ENCODE measurements around the gene COP1.
"Not testable (repeated sequence)": the region's sequence is repeated elsewhere in the genome, so short reads cannot be mapped to it uniquely, and the experiment has no call there.

COP1 gene

DNA sequence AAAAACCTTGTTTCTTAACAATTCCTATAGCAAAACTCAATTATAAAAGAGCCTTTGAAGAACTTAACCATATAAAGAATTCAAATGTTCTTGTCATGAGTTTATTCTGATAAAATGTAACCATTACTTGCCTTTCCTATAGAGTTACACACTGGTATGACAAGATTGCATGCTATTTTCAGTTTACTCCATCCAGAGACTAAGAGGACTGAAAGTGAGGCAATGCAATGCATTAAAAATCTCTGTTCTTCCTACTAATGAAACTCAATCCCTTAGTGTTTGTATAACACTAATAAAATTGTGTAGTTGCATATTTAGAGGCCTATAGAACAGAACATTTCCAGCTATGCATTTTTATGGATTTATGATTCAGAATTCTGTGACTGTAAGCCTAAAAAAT lies 88.1 kb downstream of the COP1 start:
- DNase-seq: no peak

DNA sequence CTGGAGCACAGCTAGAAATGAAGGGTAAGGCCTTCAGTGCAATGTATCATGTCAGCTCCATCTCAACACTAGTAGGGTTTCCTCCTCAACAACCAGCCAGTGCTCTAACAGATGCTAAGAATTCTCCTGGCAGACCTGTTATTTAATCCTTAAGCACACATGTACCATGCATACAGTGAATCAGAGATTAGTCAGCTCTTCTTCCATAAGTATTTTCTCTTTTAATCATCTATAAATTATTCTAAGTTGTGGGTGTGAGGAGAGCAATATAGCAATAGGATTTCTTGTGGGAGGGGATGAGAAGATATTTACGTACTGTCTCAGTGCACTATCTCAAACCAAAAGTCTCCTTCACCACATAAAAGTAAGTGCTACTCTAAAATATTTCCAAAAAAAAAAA lies 95.3 kb downstream of the COP1 start:
- DNase-seq: no peak

DNA sequence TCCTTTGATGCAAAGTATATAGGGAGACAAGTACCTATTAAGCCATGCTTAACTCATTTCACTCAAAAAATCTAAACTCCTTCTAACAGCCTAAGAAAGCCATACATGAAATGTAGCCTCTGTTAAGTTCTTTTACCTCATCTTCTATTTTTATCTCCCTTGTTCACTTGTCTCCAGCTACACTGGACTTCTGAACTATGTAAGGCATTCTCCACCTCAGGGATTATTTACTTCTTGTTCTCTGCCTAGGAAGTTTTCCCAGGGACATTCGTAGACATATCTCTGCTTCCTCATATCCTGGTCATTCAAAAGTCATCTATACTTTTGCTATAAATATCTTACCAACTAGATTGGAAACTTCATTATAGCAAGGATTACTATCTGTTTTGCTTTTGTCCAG lies 96.9 kb downstream of the COP1 start:
- no peak for DNase-seq

DNA sequence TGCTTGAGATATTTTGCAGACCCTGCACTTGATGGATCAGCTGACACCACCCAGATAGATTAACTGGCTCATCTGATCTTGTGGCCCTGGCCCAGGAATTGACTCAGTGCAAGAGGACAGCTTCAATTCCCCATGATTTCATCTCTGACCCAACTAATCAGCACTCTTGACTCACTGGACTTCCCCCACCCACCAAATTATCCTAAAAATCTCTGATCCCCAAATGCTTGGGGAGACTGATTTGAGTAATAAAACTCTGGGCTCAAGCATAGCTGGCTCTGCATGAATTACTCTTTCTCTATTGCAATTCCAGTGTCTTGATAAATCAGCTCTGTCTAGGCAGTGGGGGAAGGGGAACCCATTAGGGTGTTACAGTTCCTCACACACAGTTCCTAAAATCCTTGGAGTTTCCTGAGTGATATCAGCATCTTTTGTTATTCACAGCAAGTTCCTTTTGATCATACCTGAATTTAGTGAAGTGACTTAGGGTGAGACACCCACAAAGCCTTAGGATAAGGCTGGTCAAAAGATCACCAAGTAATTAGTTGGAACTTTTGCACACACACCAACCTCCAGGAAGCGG lies 104.2 kb downstream of the COP1 start:
- DNase-seq: no peak

DNA sequence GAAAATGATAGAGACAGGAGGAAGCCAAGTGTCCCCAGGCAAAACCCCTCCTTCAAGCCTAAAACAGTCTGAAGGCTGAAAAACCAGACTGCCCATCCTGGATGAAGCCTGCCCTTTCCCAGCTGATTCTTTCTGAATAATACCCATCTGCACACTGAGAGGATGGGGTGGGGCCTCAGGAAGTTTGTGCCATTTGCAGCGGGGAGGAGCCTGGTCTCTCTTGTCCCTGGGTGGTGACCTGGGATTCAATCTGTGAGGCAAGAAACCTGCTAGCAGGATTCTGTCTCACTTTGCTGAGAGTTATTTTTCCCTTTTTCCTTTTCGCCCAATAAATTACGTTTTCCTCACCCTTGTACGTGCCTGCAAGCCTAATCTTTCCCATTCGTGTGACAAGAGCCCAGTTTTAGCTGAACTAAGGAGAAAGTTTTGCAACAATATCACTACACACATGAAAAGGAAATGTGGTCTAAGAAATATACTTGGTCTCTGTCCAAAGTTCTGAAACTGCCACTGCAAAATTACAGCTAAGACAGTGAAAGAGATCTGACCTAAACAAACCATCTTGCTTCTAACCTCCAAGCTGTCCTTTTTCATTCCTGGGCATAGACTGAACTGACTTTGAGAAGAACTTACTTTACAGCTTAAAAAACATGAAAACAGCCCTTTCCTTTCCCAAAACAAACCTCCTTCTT lies 105.0 kb downstream of the COP1 start:
- peak; percentile 49 to 53 for DNase-seq

DNA sequence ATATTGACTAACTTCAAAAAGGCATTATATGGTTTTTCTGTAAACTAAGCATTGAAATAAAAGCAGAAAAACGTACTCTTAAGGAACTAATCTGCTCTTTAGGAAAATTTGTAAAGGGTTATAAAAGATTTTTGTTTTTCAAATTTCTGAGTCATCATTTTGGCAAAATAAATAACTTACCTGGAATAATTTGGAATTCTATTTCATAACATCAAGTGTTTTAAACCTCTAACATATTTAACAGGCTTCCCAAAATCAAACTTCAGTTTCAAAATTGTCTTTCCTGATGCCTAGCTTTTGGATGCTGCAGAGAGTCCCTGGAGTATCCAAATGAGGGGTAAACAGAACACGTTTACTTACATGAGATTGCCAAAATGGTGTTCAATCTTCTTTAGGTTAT lies 108.5 kb downstream of the COP1 start:
- DNase-seq: no peak

DNA sequence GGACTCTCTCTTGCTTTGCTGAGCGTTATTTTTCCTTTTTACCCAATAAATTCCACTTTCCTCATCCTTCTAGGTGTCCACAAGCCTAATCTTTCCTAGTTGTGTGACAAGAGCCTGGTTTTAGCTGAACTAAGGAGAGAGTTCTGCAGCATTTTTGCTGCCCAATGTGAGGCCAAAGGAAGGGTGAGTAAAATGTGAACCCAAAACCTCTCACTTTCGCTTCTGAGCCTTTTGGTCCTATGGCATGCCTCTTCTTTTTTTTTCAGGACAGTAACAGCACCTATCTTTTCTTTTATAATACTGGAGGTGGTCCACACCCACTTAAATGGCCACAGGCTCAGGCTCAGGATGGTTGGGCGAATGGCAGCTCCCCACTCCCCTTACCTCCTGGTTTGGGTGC lies 111.1 kb downstream of the COP1 start:
- no peak for DNase-seq

DNA sequence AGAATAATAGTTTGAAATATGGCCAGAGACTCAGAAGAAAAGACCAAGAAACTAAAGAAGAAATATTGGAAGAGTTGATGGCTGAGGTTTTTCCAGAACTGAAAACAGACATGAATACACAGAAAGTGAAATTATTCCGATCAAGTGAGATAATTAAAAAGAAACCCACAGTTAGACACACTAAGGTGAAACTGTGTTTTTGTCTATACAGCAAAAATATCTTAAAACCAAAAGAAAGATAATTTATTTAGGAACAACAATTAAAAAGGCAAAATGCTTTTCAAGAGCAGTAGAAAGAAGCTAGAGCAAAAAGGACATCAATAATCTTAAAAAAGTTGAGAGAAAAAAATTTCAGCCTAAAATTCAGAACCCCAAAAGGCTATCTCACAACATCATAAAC lies 116.3 kb downstream of the COP1 start:
- DNase-seq: no peak

DNA sequence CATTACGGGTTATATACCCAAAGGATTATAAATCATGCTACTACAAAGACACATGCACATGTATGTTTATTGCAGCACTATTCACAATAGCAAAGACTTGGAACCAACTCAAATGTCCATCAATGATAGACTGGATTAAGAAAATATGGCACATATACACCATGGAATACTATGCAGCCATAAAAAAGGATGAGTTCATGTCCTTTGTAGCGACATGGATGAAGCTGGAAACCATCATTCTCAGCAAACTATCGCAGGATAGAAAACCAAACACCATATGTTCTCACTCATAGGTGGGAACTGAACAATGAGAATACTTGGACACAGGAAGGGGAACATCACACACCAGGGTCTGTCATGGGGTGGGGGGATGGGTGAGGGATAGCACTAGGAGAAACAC lies 119.3 kb downstream of the COP1 start:
- DNase-seq: not testable (repeated sequence)

DNA sequence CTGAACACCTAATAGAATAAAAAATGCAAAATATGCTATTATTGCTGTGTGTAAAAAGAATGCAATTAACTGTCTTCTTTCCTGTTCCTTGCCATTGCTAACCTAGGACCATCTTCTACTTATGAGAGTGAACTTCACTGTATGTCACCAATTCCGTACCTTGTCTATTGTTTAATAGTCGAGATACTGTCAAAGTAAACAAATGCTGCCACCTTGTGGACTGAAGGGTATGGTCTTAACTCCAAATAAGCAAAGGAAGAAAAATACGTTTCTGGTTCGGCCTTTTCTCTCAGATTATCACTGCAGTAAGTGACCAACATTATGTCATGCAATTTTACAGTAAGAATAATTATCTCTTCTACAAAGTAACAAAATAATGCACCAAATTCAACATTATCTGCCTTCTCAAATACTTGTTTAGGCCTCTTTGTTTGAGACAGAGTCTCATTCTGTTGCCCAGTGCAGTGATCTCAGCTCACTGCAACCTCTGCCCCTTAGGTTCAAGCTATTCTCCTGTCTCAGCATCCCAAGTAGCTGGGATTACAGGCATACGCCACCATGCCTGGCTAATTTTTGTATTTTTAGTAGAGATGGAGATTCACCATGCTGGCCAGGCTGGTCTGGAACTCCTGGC lies 133.4 kb downstream of the COP1 start:
- peak; percentile 55 to 78 for DNase-seq

DNA sequence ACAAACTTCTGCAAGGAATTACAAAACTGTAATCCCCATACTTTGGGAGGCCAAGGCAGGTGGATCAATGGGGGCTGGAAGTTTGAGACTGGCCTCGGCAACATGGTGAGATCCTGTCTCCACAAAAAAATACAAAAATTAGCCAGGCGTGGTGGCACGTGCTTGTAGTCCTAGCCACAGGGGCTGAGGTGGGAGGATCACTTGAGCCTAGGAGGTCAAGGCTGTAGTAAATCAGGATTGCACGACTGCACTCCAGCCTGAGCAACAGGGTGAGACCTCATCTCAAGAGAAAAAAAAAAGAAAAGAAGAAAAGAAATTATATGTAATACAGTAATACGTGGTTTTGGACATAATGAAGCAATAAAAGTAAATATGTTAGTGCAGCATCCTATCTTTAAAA lies 138.2 kb downstream of the COP1 start:
- DNase-seq: no peak

DNA sequence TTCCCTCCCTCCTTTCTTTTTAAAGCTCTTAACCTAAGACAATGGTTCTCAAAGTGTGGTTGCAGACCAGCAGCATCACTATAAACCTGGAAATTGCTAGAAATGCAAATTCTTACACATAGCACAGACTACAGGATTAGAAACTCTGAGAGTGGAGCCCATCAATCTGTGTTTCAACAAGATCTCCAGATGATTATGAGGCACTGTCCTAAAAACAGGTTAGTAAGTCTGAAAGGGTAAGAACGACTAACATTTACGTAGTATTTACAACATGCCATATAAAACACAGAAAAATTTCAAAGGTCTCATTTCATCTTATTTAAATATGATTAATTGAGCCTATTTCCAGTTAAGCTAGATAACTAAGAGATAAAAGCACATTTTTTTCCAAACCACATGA lies 138.8 kb downstream of the COP1 start:
- no peak for DNase-seq

DNA sequence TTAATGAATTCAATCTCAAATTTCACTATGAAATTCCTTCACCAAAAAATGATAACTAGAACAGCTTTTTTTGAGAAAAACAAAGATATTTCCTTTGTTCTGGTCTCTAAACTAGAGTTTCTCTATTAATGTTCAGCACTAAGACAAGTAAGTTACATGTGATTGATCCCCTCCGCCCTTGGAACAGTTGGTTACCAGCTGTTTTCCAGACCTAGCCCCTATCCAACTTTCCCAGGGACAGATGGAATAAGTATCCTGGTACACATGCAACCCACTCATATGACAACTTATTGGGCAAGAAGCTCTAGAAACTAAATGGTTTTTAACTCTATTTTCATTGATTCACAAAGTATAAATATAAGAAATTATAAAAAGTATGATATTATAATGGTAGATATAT lies 140.4 kb downstream of the COP1 start:
- DNase-seq: no peak

DNA sequence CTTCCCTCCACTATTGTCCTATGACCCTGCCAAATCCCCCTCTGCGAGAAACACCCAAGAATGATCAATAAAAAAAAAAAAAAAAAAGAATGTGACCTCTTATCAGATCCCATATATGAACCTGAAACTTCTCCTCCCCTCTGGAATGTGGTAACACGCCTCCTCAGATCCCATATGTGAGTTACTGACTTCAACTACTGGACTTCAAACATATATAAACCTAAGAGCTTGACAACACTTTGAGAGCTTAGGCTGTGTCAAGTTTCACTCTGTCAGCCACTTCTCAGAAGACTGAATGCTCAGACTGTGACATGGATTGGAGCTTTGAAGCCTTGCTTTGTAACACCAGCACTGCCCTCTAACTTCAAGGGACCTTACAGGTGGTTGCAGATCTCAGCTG lies 148.4 kb downstream of the COP1 start:
- no peak for DNase-seq

DNA sequence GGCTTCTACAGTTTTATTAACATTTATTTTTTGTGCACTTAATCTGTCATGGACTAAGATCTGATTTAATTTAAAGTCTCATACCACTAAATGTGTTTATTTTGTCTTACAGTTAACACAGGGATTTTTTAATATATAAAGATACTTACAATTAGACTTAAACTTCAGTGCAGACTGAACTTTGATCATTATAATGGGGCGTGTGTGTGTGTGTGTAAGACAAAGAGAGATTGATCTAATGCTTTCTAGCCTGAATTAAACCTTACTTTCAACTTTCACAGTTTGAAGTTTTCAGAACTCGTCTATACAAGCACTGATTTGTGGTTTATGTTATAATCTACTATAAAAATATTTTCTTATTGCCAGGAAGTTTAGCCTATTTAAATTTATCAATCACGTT lies 150.8 kb downstream of the COP1 start:
- DNase-seq: no peak

DNA sequence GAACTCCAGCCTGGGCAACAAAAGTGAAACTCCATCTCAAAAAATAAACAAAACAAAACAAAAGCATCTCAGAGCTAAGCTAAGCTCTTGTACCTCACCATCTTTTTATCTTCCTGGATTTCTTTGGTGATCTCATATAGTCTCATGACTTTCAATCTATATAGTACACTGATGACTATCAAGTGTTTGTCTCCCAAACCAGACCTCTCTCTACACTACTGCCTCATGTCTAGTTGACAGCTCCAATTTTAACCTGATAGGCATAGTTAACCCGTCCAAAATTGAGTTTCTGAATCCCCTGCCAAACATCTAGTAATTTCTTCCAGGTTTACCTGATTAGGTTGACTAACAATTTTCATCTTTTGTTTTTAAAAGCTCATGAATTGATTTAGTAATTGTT lies 151.7 kb downstream of the COP1 start:
- DNase-seq: no peak

DNA sequence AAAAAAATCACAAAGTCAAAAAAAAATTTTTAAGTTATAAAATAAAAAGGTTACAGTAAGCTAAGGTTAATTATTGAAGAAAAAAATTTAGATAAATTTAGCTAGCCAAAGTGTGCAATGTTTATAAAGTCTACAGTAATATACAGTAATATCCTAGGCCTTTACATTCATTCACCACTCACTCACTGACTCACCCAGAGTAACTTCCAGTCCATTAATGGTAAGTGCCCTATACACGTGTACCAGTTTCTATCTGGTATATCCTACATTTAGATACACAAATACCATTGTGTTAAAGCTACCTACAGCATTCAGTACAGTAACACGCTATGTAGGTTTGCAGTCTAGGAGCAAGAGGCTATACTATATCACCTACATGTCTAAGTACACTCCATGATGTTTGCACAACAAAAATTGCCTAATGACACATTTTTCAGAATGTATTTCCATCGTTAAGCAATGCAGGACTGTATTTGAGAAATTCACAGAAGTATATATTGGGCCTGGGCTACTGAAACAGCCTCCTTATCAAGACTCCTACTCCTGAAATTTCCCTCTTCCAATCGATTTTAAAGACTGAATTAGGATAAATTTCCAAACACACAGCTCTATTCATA lies 155.1 kb downstream of the COP1 start:
- DNase-seq: no peak

DNA sequence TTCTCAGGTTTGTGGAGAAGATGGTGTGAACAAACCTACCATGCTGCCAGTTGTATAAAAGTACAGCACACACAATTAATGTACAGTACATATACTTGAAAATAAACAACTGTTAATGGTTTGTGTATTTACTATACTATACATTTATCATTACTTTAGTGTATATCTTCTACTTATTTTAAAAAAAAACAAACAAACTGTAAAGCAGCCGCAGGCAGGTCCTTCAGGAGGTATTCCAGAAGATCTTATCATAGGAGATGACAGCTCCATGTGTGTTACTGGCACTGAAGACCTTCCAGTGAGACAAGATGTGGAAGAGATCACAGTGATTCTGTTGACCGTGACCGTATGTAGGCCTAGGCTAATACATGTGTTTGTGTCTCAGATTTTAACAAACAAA lies 155.7 kb downstream of the COP1 start:
- no peak for DNase-seq

DNA sequence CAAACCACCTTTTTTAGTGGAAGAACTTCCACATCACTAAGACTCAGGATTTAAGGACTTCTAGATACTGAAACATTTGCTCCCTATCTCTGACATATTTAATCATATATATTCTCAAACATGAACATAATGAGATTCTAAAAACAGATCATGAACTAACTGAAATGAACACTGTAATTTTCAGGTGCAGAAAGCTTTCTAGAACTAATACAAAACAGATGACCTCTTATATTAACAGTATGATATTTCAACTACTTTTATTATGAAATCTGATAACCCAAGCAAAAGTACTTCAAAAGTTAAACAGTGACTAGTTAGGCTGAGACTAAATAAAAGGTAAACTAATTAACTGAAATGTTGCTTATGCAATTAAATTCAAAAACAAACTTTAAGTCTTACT lies 157.5 kb downstream of the COP1 start:
- DNase-seq: no peak

DNA sequence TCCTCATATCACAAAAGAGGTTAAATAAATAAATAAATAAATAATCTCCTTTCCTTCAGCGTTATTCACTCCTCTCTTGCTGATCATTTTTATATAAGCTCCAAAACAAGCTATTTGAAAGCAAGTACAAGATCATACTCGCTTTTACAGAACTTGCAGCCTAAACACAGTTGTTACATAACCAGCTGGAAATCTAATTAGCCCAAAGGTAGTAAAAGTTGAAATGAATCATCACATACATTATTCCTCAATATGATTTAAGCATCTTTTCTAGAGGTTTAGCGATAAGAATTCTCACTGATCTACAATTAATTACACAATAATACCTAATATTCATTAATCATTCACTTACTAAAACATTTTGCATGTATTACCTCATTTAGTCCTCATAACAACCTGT lies 160.2 kb downstream of the COP1 start:
- DNase-seq: no peak

DNA sequence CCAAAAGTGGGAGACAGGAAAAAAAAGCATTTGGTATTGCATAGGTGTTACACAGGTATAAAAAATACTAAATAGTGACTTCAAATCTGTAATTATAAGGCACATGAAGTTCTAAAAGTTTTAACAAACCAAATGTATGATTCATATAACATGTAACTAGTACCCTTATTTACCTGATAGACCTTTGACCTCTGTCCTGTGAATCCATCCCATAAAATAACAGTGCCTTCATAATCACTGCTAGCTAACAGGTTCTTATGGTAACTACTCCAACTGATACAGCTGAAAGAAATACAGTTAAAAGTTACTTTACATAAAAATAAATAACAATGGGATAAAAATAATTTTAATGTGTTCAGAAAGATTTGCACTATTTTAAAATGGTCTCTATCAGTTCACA lies 163.5 kb downstream of the COP1 start:
- DNase-seq: no peak

DNA sequence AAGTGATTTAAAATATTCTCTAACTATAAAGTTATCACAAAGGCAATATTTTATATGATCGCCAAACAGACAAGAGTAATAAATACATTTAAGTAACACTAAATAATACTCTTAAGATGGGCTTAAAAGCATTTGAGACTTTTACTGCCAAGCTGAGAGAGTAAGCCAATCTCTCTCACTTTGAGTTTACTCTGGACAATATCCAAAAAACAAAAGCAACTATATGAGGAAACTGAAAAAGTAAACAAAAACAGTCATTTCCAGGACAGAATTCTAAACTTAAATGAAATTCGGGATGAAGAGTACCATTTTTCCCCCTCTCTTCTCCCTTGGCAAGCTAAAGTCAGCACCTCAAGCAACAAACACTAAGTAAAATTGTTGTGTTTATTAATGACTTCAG lies 173.2 kb downstream of the COP1 start:
- DNase-seq: no peak

DNA sequence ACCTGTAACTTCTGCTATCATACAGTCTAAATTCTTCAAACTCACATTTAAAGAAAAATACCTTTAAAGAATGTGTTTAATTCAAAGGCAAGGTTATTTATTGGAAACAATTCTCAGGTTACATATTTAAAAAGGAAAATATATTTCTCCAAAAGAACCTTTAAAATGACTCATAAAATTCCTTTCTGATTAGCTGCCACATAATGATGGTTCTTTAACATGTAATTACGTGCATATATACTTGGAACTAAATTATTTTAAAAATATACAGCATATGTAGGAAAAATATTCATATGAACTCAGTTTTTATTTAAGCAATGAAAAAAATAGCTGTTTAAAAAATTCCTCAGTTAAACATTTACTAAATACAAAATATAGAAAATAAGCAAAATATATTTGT lies 173.6 kb downstream of the COP1 start:
- no peak for DNase-seq

DNA sequence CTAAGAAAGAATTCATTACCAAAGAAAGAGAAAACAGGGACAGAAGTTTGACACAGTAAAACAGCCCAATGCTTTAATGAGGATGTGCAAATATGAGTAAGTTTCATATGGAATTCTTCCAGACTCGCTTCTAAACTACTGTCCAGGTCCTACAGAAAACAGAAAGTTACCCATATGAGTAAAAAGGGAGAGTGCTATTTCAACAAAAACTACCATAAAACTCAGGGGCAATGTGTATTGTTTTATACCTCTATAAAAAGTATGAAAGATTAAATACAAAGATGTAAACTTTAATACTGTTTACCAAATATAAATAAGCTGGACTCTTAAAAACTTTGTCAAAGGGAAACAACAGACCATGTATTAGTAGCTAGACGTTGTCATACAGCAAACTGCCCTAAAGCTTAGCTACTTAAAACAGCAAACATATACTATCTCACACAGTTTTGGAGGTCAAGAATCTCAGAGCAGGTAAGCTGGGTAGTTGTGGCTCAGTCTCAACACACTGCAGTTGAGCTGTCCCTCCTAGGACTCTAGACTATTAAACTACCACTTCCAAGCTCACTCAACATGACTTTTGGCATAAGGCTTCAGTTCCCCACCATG lies 174.9 kb downstream of the COP1 start:
- no peak for DNase-seq

All from Kasumi-1 (cell line).